A673 (cell line): ENCODE data around the gene MAP6.

Experiments used
- CTCF ChIP-seq: fragments of 300-800, 200-600 bp; sonication (generic); conservative IDR thresholded peaks from 2 replicates; pipeline ENCODE4 v1.5.1; 2017; ENCODE audit warnings: low read depth, mild to moderate bottlenecking, antibody characterized with exemption, low read length, moderate library complexity, mixed read lengths
- EZH2 ChIP-seq: fragments of 200-600 bp; sonication (generic); IDR thresholded peaks from 2 replicates; pipeline ENCODE4 v1.6.1; 2017; ENCODE audit warnings: borderline replicate concordance, low read depth, mild to moderate bottlenecking, mixed read lengths, antibody characterized with exemption, low read length; ENCODE audit not compliant: poor library complexity, severe bottlenecking

GRCh38 chr11:75589933-75590332 is 78.9 kb downstream of the MAP6 start:
- TF ChIP-seq CTCF (no peak), EZH2 (no peak)
